ENCODE data around the gene GLG1. TPM values are rescaled to one million over a fixed set of nuclear protein-coding genes. Genes with fewer than 3 reads are reported as not detected.

GLG1 gene
- total RNA-seq, 1 donor from 2014 or later: 110 TPM

- DNase-seq (ENCODE audit: low spot score): no peak
- intact Hi-C loops (cut with DNase I): no loop called here
Measured at GRCh38 chr16:74499114-74499513, 107.8 kb downstream of the GLG1 start.

- no peak for DNase-seq (ENCODE audit: low spot score)
- intact Hi-C loops (cut with DNase I): no loop called here
Measured at GRCh38 chr16:74497761-74498160, 109.2 kb downstream of the GLG1 start.

GRCh38 chr16:74496054-74496453, 110.9 kb downstream of the GLG1 start:
- intact Hi-C loops (cut with DNase I): no loop called here

GRCh38 chr16:74492976-74493375, 113.9 kb downstream of the GLG1 start:
- intact Hi-C loops (cut with DNase I): no loop called here

More at GRCh38 chr16:74496054-74496453, 110.9 kb downstream of the GLG1 start:
- no peak for DNase-seq (ENCODE audit: low spot score)

GRCh38 chr16:74487634-74488495, 119.0 kb downstream of the GLG1 start:
- no peak for DNase-seq (ENCODE audit: low spot score)
- intact Hi-C loops (cut with DNase I): no loop called here

More at GRCh38 chr16:74492976-74493375, 113.9 kb downstream of the GLG1 start:
- no peak for DNase-seq (ENCODE audit: low spot score)

- intact Hi-C loops (cut with DNase I): no loop called here
- DNase-seq (ENCODE audit: low spot score): no peak
Measured at GRCh38 chr16:74485916-74486315, 121.0 kb downstream of the GLG1 start.

GRCh38 chr16:74480150-74481029, 126.5 kb downstream of the GLG1 start:
- no peak for DNase-seq (ENCODE audit: low spot score)

GRCh38 chr16:74477226-74477625, 129.7 kb downstream of the GLG1 start:
- intact Hi-C loops (cut with DNase I): loop anchor here (10.0 kb wide), 1 partner anchor 138 kb away; no protein-coding TSS in a partner anchor
- no peak for DNase-seq (ENCODE audit: low spot score)

More at GRCh38 chr16:74480150-74481029, 126.5 kb downstream of the GLG1 start:
- intact Hi-C loops (cut with DNase I): no loop called here

GRCh38 chr16:74474416-74474815, 132.5 kb downstream of the GLG1 start:
- intact Hi-C loops (cut with DNase I): loop anchor here (10.0 kb wide), 1 partner anchor 140 kb away; no protein-coding TSS in a partner anchor

GRCh38 chr16:74472540-74472939, 134.4 kb downstream of the GLG1 start:
- intact Hi-C loops (cut with DNase I): loop anchor here (10.0 kb wide), 1 partner anchor 142 kb away; no protein-coding TSS in a partner anchor
- DNase-seq (ENCODE audit: low spot score): no peak

More at GRCh38 chr16:74474416-74474815, 132.5 kb downstream of the GLG1 start:
- no peak for DNase-seq (ENCODE audit: low spot score)

GRCh38 chr16:74472010-74472409, 134.9 kb downstream of the GLG1 start:
- intact Hi-C loops (cut with DNase I): loop anchor here (10.0 kb wide), 1 partner anchor 143 kb away; no protein-coding TSS in a partner anchor
- DNase-seq (ENCODE audit: low spot score): no peak

GRCh38 chr16:74469946-74470478, 136.9 kb downstream of the GLG1 start:
- intact Hi-C loops (cut with DNase I): loop anchor here (10.0 kb wide), 1 partner anchor 145 kb away; no protein-coding TSS in a partner anchor
- no peak for DNase-seq (ENCODE audit: low spot score)

GRCh38 chr16:74468807-74469525, 137.9 kb downstream of the GLG1 start:
- intact Hi-C loops (cut with DNase I): no loop called here

GRCh38 chr16:74466872-74467271, 140.0 kb downstream of the GLG1 start:
- no peak for DNase-seq (ENCODE audit: low spot score)
- intact Hi-C loops (cut with DNase I): no loop called here

More at GRCh38 chr16:74468807-74469525, 137.9 kb downstream of the GLG1 start:
- DNase-seq (ENCODE audit: low spot score): no peak

- intact Hi-C loops (cut with DNase I): no loop called here
- DNase-seq (ENCODE audit: low spot score): no peak
Measured at GRCh38 chr16:74465851-74466685, 140.8 kb downstream of the GLG1 start.

- DNase-seq (ENCODE audit: low spot score): no peak
- intact Hi-C loops (cut with DNase I): no loop called here
Measured at GRCh38 chr16:74465281-74465680, 141.6 kb downstream of the GLG1 start.

GRCh38 chr16:74463888-74464287, 143.0 kb downstream of the GLG1 start:
- no peak for DNase-seq (ENCODE audit: low spot score)
- intact Hi-C loops (cut with DNase I): no loop called here

- no peak for DNase-seq (ENCODE audit: low spot score)
- intact Hi-C loops (cut with DNase I): no loop called here
Measured at GRCh38 chr16:74462361-74462760, 144.6 kb downstream of the GLG1 start.
